NCI-H69 (cell line): Measurements from ENCODE around the gene NEU4.

Source experiments
- DNase-seq: peaks from one replicate; lab custom pipeline; 2025; lab: John Stamatoyannopoulos, UW

Gene NEU4

GRCh38 chr2:241864168-241864849 lies 55.3 kb downstream of the NEU4 start:
- DNase-seq = no peak

GRCh38 chr2:241864850-241865213 lies 55.8 kb downstream of the NEU4 start:
- no peak for DNase-seq

- no peak for DNase-seq
Measured at GRCh38 chr2:241865416-241865956, 56.5 kb downstream of the NEU4 start.

- DNase-seq = no peak
Measured at GRCh38 chr2:241865957-241866789, 57.2 kb downstream of the NEU4 start.
